HG02970 (cell line): Measurements from ENCODE around the gene NEUROG1.
"Not testable (repeated sequence)": the region's sequence is repeated elsewhere in the genome, so short reads cannot be mapped to it uniquely, and the experiment has no call there.

ENCODE experiments used
- ATAC-seq: cut with Tn5 transposase; IDR thresholded peaks from one replicate; pipeline ENCODE4 v1.9.1; 2021; ENCODE audit warnings: mild to moderate bottlenecking, moderate library complexity, moderate number of reproducible peaks; ENCODE audit not compliant: unreplicated experiment, low FRiP score

Gene NEUROG1

DNA sequence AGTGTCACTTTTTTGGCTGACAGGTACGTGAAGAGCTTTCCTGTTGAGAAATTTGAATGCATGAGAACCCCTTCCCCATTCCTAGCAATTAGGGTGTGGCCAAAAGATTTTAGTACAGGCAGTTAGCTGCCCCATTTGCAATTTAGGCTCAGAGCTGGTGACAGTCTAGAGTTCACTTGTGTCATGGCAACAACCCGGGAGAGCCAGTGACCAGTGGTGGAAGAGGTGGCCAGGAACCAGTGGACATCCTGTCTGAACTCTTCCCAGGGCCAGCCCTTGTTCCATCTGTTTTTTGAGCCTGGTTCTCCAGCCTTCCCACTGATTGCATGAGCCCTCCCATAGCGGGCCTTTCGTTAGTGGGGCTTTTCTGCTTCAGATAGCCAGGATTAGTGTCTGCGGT is 2.5 kb upstream of the NEUROG1 start:
- ATAC-seq = no peak

GRCh38 chr5:135537745-135538144 is 2.0 kb upstream of the NEUROG1 start:
- no peak for ATAC-seq

DNA sequence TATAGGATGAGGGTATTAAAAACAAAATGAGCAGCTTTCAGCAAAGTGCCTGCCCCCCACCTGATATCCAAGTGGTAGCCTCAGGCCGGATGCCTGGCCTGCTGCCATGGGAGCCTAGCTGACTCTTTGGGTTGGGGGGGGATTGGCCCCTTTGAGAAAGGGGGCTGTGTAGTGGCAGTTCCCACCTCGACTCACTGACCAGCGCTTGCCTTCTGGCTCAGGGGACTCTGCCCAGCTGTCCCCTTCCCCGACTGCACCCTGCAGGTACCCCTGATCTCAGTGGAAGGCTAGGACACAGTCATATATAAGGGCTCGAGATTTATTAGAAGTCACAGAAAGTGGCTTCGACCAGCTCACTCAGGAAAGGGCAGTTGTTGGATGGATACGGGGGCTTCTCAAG is 1.5 kb upstream of the NEUROG1 start:
- no peak for ATAC-seq

- no peak for ATAC-seq
Measured at GRCh38 chr5:135535420-135535819, 344 bp downstream of the NEUROG1 start.

- no peak for ATAC-seq
Measured at GRCh38 chr5:135534609-135535419, 950 bp downstream of the NEUROG1 start.

GRCh38 chr5:135533794-135534193 is 2.0 kb downstream of the NEUROG1 start:
- ATAC-seq = no peak

DNA sequence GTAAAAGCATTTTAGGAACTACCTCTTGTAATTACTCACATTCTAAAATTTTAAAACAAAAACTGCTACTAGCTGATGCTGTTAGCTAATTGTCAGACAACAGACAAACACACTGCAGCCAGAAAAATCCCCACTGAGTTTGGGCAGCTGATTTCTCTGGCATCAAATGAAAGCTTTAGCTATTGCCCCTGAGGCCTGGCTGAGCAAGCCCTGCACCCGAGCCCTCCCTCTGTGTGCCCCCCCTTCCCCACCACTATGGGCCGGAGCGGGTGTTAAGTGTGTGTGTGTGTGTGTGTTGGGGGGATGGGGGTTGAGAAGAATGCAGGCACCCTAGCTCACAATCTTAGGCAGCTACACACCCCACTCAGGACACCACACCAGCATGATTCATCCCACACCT is 2.4 kb downstream of the NEUROG1 start:
- no peak for ATAC-seq

DNA sequence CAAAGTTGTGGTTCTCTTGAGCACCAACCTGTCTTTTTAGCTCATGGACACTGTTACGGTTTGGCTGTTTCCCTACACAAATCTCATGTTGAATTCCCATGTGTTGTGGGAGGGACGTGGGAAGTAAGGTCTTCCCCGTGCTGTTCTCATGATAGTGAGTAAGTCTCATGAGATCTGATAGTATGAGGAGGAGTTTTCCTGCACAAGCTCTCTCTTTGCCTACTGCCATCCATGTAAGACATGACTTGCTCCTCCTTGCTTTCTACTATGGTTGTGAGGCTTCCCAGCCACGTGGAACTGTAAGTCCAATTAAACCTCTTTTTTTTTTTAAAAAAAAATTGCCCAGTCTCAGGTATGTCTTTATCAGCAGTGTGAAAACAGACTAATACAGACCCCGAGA is 6.2 kb downstream of the NEUROG1 start:
- not testable (repeated sequence) for ATAC-seq

DNA sequence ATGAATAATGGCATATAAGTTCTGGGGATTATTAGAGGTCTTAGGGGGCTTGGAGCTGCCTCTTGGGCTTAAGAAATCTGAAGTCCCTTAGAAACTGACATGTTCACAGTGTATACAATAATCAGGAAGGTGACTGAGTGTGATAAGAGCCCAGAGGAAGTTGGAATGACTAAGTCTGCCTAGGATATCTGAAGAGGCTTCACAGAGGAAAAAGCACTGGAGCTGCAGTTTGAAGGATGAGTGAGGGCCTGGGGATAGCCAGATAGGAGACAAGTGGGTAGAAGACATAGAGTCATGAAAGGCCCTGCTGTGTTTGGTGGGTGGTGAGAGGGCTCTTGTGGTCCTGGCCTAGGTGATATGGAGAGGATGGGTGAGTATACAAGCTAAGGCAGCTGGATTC is 8.8 kb downstream of the NEUROG1 start:
- ATAC-seq = no peak

DNA sequence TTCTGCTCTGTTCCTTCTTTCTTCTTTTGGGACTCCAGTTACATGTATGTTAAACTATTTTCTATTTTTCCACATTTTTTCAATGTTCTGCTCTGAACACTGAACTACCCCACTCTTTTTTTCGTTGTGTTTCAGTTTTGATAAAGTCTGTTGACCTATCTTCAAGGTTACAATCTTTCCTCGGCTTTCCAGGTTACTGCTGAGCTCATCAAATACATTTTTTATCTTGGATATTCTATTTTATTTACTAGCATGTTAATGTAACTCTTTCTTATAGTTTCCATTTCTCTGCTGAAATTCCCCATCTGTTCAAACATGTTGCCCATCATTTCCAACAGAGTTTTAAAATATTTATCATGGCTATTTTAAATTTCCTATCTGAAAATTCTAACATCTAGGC is 13.8 kb downstream of the NEUROG1 start:
- ATAC-seq = no peak

DNA sequence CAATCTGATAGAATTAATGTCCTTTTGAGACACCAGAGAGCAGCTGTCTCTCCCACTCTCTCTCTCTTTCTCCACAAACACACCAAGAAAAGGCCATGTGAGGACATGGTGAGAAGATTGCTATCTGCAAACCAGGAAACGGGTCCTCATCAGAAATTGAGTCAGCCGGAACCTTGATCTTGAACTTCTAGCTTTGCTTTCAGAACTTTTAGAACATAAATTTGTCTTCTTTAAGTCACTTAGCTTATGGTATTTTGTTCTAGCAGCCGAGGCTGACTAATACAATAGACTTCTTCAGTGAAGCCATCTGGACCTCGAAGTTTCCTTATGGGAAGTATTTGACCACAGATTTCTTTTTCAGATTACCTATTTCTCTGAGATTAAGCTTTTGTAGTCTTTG is 18.1 kb downstream of the NEUROG1 start:
- no peak for ATAC-seq

DNA sequence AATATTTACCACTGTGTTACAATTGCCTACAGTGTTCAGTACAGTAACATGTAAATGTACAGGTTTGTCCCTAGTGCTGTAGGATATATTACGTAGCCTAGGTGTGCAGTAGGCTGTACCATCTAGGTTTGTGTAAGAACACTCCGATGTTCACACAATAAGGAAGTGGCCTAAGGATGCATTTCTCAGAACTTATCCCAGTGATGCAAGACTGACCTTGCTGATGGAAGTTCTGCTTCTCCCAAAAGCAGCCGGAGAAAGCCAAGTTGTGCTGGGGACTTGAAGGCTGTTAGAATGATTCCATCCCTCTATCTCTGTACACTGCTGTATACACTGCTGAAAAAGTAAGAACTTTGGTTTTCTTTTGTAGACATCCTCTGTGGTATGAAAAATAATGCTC is 21.6 kb downstream of the NEUROG1 start:
- no peak for ATAC-seq

- no peak for ATAC-seq
Measured at GRCh38 chr5:135511761-135512575, 23.8 kb downstream of the NEUROG1 start.

DNA sequence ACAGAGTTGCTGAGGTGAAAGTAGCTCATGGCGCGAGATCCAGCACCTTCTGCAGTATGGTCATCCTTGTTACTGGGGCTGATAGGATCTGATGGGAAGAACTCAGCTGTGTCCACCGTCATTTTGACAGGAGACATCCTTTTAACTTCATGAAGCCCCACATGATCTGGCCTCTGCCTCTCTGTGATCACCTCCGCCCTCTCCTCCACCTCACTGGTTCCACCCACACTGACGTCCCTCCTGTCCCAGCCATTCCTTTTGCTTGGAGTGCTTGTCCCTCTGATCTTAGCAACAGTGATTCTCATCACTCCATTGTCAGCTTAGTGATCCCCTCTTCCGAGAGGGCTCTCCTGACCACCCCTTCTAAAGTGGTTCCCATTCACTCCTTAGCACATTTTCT is 25.8 kb downstream of the NEUROG1 start:
- no peak for ATAC-seq

- ATAC-seq = no peak
Measured at GRCh38 chr5:135508496-135509005, 27.2 kb downstream of the NEUROG1 start.

DNA sequence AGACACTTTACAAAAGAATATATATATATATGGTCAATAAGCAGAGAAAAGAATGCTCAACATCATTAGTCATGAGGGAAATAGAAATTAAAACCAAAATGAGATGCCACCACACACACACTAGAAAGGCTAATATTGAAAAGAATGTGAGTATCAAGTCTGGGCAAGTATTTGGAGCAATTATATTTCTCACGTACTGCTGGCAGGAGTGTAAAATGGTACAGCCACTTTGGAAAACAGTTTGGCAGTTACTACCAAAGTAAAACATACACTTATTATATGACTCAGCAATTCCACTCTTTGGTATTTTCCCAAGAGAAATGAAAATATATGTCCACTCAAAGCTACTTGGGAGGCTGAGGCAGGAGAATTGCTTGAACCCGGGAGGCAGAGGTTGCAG is 29.8 kb downstream of the NEUROG1 start:
- no peak for ATAC-seq

- no peak for ATAC-seq
Measured at GRCh38 chr5:135504376-135504775, 31.4 kb downstream of the NEUROG1 start.

- no peak for ATAC-seq
Measured at GRCh38 chr5:135503871-135504270, 31.9 kb downstream of the NEUROG1 start.

DNA sequence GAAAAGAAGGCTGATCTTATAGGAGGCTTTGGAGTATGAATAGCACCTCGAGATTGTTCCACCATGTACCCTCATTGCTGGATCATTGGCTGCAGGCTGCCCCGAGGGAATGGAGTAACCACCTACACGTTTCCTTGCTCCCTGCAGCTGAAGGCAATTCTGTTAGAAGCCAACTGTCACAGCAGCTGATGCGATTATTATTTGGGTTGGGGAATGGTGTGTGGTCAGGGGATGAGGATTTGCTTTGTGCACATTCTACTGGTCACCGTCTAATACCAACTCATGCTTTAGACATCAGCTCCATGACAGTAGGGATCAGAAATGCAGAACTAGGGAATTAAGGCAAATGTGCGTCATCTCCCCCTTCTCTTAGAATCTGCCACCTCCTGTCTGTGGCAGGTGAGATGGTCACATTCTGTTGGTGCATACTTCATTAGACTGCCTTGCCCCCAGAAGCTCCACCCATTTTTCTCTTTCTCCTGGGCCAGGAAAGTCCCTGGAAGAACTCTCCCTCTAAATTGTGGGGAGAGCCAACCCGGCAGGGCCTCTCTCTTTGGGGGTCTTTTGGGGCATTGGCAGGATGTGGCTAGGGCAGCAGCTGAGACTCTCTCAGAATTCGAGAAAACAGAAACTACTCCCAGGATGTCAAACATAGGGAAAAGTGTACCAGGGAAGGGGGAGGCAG is 32.8 kb downstream of the NEUROG1 start:
- no peak for ATAC-seq

GRCh38 chr5:135501965-135502364 is 33.8 kb downstream of the NEUROG1 start:
- ATAC-seq = no peak

GRCh38 chr5:135498637-135498995 is 37.1 kb downstream of the NEUROG1 start:
- ATAC-seq = no peak
